Transverse colon (tissue), 4 donors: ENCODE results near the gene SKOR2.

ENCODE experiments used
- EP300 ChIP-seq: sonication (generic); formaldehyde crosslinking; IDR thresholded peaks from one replicate; pipeline ENCODE4 v1.6.1; 2017; ENCODE audit warnings: antibody characterized with exemption, low read depth
- POLR2AphosphoS5 ChIP-seq, 3 donors: sonication (generic); formaldehyde crosslinking; IDR thresholded peaks; one replicate each; pipeline ENCODE4 v1.6.1; 2016; ENCODE audit warnings: antibody characterized with exemption in 3 of 3
- TF ChIP-seq, protein P1 (sequence below), 5 experiments: fragments of 200-600 bp in 3 of 5; fragments of 450-650 bp in 2 of 5; sonication (generic) in 3 of 5; IDR thresholded peaks; 1 replicate in 2 of 5; 2 replicates in 3 of 5; pipeline ENCODE4 v1.5.1; 2016 to 2017; ENCODE audit warnings: antibody characterized with exemption in 5 of 5, inconsistent platforms in 3 of 5, mild to moderate bottlenecking in 2 of 5, moderate library complexity in 1 of 5

DNA sequence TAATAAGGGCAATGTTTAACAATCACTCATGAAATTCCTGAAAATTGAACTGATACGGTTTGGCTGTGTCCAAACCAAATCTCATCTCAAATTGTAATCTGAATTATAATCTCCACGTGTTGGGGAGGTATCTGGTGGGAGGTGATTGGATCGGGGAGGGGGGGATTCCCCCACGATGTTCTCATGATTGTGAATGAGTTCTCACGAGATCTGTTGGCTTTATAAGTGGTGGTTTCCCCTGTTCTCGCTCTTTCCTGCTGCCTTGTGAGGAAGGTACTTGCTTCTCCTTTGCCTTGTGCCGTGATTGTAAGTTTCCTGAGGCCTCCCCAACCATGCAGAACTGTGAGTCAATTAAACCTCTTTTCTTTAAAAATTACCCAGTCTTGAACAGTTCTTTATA lies 34.0 kb upstream of the SKOR2 start:
- TF ChIP-seq, protein P1, sequence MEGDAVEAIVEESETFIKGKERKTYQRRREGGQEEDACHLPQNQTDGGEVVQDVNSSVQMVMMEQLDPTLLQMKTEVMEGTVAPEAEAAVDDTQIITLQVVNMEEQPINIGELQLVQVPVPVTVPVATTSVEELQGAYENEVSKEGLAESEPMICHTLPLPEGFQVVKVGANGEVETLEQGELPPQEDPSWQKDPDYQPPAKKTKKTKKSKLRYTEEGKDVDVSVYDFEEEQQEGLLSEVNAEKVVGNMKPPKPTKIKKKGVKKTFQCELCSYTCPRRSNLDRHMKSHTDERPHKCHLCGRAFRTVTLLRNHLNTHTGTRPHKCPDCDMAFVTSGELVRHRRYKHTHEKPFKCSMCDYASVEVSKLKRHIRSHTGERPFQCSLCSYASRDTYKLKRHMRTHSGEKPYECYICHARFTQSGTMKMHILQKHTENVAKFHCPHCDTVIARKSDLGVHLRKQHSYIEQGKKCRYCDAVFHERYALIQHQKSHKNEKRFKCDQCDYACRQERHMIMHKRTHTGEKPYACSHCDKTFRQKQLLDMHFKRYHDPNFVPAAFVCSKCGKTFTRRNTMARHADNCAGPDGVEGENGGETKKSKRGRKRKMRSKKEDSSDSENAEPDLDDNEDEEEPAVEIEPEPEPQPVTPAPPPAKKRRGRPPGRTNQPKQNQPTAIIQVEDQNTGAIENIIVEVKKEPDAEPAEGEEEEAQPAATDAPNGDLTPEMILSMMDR (IDR thresholded peaks at IDR 0.05), result no peak
- no peak for TF ChIP-seq POLR2AphosphoS5 (IDR thresholded peaks at IDR 0.05)
- no peak for TF ChIP-seq EP300
